Measurements from ENCODE around the gene KLHL6.

The KLHL6 gene

DNA sequence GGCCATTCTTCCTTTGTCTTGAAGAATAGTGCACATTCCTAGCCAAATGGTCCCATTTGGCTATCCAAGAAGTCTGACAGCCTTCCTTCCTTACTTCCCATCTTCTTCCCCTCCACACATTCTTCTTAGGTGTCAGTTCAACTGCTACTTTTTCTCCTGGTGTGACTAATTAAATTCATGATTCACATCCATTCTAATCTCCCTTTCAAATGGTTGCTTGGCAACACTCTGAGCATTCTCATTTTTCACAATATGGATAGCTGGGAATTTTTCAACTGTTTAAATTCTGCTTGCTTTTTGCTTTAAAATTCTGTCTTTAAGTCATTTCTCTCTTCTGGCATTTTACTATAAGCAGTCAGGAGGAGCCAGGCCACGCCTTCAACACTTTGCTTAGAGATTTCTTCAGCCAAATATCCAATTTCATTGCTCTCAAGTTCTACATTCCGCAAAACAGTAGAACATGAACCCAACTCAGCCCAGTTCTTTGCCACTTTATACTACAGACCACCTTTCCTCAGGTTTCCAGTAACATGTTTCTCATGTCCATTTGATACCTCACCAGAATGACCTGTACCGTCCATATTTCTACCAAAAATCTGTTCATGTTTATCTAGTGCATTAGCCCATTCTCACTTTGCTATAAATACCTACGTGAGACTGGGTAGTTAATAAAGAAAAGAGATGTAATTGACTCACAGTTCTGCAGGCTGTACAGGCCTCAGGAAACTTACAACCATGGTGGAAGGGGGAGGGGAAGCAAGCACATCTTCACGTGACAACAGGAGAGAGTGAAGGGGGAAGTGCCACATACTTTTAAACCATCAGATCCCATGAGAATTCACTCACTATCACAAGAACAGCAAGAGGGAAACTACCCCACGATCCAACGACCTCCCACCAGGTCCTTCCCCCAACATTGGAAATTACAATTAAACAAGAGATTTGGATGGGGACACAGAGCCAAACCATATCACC lies 95.1 kb downstream of the KLHL6 start:
- no peak for DNase-seq (ENCODE audit: low read depth)
- TF ChIP-seq, protein P1, sequence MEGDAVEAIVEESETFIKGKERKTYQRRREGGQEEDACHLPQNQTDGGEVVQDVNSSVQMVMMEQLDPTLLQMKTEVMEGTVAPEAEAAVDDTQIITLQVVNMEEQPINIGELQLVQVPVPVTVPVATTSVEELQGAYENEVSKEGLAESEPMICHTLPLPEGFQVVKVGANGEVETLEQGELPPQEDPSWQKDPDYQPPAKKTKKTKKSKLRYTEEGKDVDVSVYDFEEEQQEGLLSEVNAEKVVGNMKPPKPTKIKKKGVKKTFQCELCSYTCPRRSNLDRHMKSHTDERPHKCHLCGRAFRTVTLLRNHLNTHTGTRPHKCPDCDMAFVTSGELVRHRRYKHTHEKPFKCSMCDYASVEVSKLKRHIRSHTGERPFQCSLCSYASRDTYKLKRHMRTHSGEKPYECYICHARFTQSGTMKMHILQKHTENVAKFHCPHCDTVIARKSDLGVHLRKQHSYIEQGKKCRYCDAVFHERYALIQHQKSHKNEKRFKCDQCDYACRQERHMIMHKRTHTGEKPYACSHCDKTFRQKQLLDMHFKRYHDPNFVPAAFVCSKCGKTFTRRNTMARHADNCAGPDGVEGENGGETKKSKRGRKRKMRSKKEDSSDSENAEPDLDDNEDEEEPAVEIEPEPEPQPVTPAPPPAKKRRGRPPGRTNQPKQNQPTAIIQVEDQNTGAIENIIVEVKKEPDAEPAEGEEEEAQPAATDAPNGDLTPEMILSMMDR (conservative IDR thresholded peaks at IDR 0.05; ENCODE audit: low read depth, low read length), result no peak
- H3K4me3 ChIP-seq (ENCODE audit: low read length), result no peak overlapping the region

DNA sequence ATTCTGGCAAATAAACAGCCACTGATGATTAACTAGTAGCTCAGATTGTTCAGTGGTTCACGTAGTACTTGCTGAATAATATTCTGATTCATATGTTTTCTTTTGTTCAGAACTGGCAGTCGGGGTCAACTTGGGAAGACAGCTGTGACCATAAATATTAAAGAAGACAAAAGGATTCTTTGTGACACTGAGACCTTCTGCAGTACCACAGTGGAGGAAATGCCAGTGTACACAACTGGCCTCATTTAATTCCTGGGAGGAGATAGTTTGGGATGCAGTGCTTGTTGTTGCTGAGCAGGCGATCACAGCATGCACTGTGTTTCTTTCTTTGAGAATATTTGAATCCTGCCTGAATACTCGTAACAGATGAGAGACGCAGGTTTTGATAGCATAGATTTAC lies 100.4 kb downstream of the KLHL6 start:
- no peak overlapping the region for H3K4me3 ChIP-seq (ENCODE audit: low read length)
- TF ChIP-seq, protein P1 (conservative IDR thresholded peaks at IDR 0.05; ENCODE audit: low read depth, low read length), result no peak
- DNase-seq (ENCODE audit: low read depth), result no peak

DNA sequence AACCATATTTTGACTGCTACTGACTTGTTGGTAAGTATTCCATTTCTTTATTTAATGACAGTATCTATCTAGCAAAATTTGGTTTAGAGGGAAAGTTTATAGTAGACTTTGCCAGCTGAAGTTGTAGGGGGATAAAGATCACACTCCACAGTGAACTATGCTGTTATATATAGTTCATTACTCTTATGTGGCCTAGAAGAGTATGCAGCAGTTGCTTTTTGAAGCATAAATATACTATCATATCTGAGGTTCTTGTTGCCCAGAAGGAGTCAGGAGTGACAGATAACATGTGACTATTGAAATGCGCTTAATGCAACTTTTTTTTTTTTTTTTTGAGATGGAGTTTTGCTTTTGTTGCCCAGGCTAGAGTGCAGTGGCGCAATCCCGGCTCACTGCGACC lies 101.4 kb downstream of the KLHL6 start:
- H3K4me3 ChIP-seq (ENCODE audit: low read length), result no peak overlapping the region
- DNase-seq (ENCODE audit: low read depth), result no peak
- TF ChIP-seq, protein P1 (conservative IDR thresholded peaks at IDR 0.05; ENCODE audit: low read depth, low read length), result no peak

DNA sequence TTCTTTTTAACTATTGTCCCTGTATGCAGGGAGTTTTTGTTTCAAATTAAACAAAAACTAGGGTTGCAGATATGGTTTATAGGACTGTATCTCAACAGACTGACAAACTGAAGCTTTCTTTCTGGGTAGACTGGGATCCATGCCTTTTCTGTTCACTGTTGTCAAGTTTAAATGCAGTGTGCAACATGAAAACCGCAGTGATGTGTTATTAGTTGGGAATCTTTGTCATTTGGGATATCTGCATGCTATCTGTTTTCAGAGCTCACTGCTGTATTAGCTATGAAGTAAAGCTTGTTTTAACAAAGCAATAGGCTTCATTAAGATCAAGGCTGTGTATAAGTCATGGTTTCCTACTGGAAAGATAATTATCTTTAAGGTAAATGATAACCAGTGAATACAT lies 105.7 kb downstream of the KLHL6 start:
- TF ChIP-seq, protein P1 (conservative IDR thresholded peaks at IDR 0.05; ENCODE audit: low read depth, low read length), result no peak
- no peak overlapping the region for H3K4me3 ChIP-seq (ENCODE audit: low read length)
- DNase-seq (ENCODE audit: low read depth), result no peak

DNA sequence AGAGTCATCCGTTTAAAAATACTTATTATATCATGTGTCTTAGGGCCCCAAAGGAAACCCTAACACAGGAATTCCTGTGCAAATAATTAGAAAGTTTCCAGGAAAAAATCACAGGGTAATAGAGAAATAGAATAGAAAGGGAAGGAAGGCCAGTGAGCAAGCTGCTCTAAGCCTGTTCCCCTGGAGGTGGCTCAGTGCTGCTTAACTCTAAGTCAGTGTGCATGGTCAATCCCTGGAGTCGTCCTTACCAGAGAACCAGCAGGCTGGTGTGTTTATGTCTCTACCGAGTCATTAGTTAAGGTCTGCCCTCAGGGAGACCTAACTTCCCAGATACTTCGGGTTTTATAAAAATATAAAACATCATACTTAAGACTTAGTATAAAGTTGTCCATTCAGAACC lies 106.1 kb downstream of the KLHL6 start:
- no peak overlapping the region for H3K4me3 ChIP-seq (ENCODE audit: low read length)
- DNase-seq (ENCODE audit: low read depth), result no peak
- TF ChIP-seq, protein P1 (conservative IDR thresholded peaks at IDR 0.05; ENCODE audit: low read depth, low read length), result peak; percentile 14

DNA sequence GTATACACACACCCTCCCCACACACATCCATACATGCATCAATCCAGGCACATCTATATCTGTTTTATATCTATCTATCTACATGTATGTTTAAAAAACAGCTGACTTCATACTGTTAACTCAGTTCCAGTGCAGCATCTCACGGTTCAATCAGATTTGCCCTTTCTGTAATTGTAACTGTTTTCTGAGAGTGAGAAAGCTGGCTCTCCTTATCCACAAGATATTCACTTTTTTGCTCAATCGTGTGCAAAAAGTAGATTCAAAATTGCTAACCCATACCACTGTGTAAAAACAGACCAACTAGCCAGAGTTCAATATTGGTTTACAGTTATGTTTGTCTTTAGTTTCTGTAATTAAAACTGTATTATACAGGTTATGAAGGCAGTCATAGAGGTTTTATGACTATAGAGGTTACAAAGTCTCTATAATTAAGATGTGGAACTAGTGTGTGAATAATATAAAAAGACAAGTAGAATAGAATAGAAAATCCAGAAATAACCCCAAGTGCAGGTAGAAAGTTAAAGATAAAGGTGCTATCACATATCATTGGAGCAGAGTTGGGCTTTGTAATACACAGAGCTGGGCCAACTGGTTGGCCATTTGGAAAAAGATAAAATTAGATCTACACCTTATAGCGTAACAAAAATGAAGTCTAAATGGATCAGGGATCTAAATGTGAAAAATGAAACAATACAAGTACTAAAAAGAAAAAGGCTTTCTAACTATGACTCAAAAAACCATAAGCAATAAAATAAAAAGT lies 107.0 kb downstream of the KLHL6 start:
- TF ChIP-seq, protein P1 (conservative IDR thresholded peaks at IDR 0.05; ENCODE audit: low read depth, low read length), result no peak
- H3K4me3 ChIP-seq (ENCODE audit: low read length), result peak overlapping the region; percentile 95
- no peak for DNase-seq (ENCODE audit: low read depth)
